SK-N-SH treated with all-trans-retinoic acid at 6 μM for 48 hours (cell line): ENCODE results near the gene C14orf119.
"Not testable (repeated sequence)": the region's sequence is repeated elsewhere in the genome, so short reads cannot be mapped to it uniquely, and the experiment has no call there.

ENCODE experiments used
- ARNTL ChIP-seq: fragments of 450-650 bp; formaldehyde crosslinking; IDR thresholded peaks from 2 replicates; pipeline ENCODE4 v1.5.0; 2020; ENCODE audit warnings: low read depth, mild to moderate bottlenecking, moderate library complexity, borderline replicate concordance
- BACH2 ChIP-seq: fragments of 250-450 bp; sonication (Bioruptor Pico); IDR thresholded peaks from 2 replicates; pipeline ENCODE4 v1.9.0; 2021; ENCODE audit warnings: mild to moderate bottlenecking, borderline replicate concordance
- GLIS3 ChIP-seq: fragments of 250-450 bp; sonication (Bioruptor Pico); IDR thresholded peaks from 2 replicates; pipeline ENCODE4 v1.5.0; 2020; ENCODE audit warnings: mild to moderate bottlenecking, moderate library complexity
- ISL1 ChIP-seq: fragments of 250-450 bp; sonication (Bioruptor Pico); IDR thresholded peaks from 2 replicates; pipeline ENCODE4 v2.1.2; 2022; ENCODE audit warnings: mild to moderate bottlenecking, moderate library complexity
- RARB ChIP-seq: fragments of 250-450 bp; sonication (Bioruptor Pico); IDR thresholded peaks from 2 replicates; pipeline ENCODE4 v1.8.0; 2021; ENCODE audit warnings: mild to moderate bottlenecking, moderate library complexity
- ZFP30 ChIP-seq: fragments of 450-650 bp; formaldehyde crosslinking; IDR thresholded peaks from 2 replicates; pipeline ENCODE4 v1.5.0; 2022; ENCODE audit warnings: mild to moderate bottlenecking, moderate library complexity
- TF ChIP-seq, protein P1 (sequence below): fragments of 250-450 bp; sonication (Bioruptor Pico); IDR thresholded peaks from 2 replicates; pipeline ENCODE4 v1.8.0; 2020; ENCODE audit warnings: mild to moderate bottlenecking, moderate library complexity, borderline replicate concordance

DNA sequence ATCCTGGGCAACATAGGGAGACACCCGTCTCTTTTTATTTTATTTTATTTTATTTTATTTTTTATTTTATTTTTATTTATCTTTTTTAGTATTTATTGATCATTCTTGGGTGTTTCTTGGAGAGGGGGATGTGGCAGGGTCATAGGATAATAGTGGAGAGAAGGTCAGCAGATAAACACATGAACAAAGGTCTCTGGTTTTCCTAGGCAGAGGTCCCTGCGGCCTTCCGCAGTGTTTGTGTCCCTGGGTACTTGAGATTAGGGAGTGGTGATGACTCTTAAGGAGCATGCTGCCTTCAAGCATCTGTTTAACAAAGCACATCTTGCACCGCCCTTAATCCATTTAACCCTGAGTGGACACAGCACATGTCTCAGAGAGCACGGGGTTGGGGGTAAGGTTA lies 12.3 kb downstream of the C14orf119 start:
- not testable (repeated sequence) for TF ChIP-seq RARB (CRISPR knock-in tag); ISL1 (CRISPR knock-in tag); BACH2; ZFP30 (CRISPR knock-in tag); ARNTL (CRISPR knock-in tag); GLIS3 (CRISPR knock-in tag)
- TF ChIP-seq, protein P1, sequence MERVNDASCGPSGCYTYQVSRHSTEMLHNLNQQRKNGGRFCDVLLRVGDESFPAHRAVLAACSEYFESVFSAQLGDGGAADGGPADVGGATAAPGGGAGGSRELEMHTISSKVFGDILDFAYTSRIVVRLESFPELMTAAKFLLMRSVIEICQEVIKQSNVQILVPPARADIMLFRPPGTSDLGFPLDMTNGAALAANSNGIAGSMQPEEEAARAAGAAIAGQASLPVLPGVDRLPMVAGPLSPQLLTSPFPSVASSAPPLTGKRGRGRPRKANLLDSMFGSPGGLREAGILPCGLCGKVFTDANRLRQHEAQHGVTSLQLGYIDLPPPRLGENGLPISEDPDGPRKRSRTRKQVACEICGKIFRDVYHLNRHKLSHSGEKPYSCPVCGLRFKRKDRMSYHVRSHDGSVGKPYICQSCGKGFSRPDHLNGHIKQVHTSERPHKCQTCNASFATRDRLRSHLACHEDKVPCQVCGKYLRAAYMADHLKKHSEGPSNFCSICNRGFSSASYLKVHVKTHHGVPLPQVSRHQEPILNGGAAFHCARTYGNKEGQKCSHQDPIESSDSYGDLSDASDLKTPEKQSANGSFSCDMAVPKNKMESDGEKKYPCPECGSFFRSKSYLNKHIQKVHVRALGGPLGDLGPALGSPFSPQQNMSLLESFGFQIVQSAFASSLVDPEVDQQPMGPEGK (CRISPR knock-in tag) = not testable (repeated sequence)
